Naive B cell (primary cell): Measurements from ENCODE around the gene POLR1D. TPM values are rescaled to one million over a fixed set of nuclear protein-coding genes. Genes with fewer than 3 reads are reported as not detected.
"Not testable (repeated sequence)": the region's sequence is repeated elsewhere in the genome, so short reads cannot be mapped to it uniquely, and the experiment has no call there.

ENCODE experiments used
- ATAC-seq, 2 donors: fragments of 150-1000 bp; cut with Tn5 transposase; 2 replicates each; pipeline ENCODE4 v1.10.0; 2021; ENCODE audit warnings: low read depth in 2 of 2, mild to moderate bottlenecking in 2 of 2, moderate library complexity in 2 of 2
- DNase-seq: peaks from one replicate; pipeline ENCODE4 v3.0.0; 2022
- H3K27ac Mint-ChIP-seq, 6 donors: one replicate each; pipeline ENCODE4 v1.8.0; 2020 to 2022; ENCODE audit warnings: mild to moderate bottlenecking in 6 of 6, mixed read lengths in 6 of 6, moderate library complexity in 5 of 6, inconsistent platforms in 2 of 6
- H3K27me3 Mint-ChIP-seq, 3 donors: one replicate each; pipeline ENCODE4 v1.8.0; 2021 to 2022; ENCODE audit warnings: mixed read lengths in 3 of 3, mild to moderate bottlenecking in 1 of 3
- H3K36me3 Mint-ChIP-seq, 2 donors: one replicate each; pipeline ENCODE4 v1.8.0; 2020 to 2022; ENCODE audit warnings: mixed read lengths in 2 of 2, inconsistent platforms in 1 of 2, mild to moderate bottlenecking in 1 of 2
- H3K4me1 Mint-ChIP-seq, 3 donors: one replicate each; pipeline ENCODE4 v1.8.0; 2020 to 2022; ENCODE audit warnings: mixed read lengths in 3 of 3, inconsistent platforms in 1 of 3, mild to moderate bottlenecking in 1 of 3, moderate library complexity in 1 of 3
- H3K4me3 Mint-ChIP-seq, 8 donors: one replicate each; pipeline ENCODE4 v1.8.0; 2020 to 2022; ENCODE audit warnings: mild to moderate bottlenecking in 8 of 8, mixed read lengths in 8 of 8, moderate library complexity in 8 of 8, inconsistent platforms in 2 of 8
- H3K9me3 Mint-ChIP-seq, 7 donors: one replicate each; pipeline ENCODE4 v1.8.0; 2020 to 2022; ENCODE audit warnings: mixed read lengths in 7 of 7, mild to moderate bottlenecking in 5 of 7, inconsistent platforms in 2 of 7, moderate library complexity in 1 of 7
- polyA plus RNA-seq, 6 donors: library from polyadenylated mRNA; unstranded; fragments of 300-500 nt; fragmentation: Illumina TruSeq; gene quantifications; one replicate each; pipeline ENCODE4 v1.2.3, GENCODE V29; 2021; ENCODE audit warnings: low read depth in 6 of 6

Gene POLR1D
- polyA plus RNA-seq, 6 donors from 2014 or later: 106 to 149 (median 130) TPM

DNA sequence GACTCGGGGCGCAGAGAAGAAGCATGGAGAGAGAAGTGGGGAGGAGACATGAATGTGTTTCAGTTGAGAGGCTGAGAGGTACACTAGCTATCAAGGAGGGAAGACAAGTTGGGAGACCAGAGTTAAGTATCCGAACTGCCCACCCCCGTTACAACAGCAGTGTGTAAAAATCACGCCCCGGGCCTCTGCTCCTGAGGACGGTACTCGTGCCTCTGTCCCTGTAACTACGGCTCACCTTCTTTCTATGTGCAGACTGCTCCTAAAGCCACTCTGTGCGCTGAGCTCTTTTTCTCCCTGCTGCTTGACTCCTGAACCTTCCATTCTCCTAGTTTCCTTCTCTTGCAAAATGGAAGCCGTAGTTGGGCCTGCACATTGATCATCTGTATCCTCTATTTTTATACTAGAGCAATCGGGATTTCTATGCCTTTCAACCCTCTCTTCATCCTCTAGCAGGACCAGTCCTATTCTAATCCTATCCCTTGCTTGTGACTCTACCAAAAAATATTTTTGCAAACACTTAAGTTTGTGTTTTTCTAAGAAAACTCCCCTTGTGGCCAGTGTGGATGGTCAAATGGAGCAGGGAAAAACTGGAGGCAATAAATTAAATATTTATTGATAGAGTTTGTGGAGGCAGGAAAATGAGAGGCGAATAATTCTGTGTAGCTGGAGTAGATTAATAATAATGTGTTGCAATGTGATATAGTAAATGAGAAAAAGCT is 569 bp downstream of the POLR1D start:
- ATAC-seq (no peak), DNase-seq (no peak)
- Mint-ChIP-seq H3K27ac (peak overlapping the region; percentile 61 to 98 (median 94)), H3K36me3 (peaks cover 0 to 13% of the 10 kb centered on the region in 2 donors), H3K27me3 (no peaks in the 10 kb centered on the region), H3K4me3 (peak overlapping the region; percentile 80 to 99 (median 92)), H3K9me3 (no peaks in the 10 kb centered on the region), H3K4me1 (peaks cover 59 to 65% (median 63%) of the 10 kb centered on the region in 3 donors)

- no peak for ATAC-seq
- H3K9me3 Mint-ChIP-seq: no peaks in the 10 kb centered on the region
- no peak for DNase-seq
- peaks cover 58 to 65% (median 63%) of the 10 kb centered on the region in 3 donors for H3K4me1 Mint-ChIP-seq
- peak overlapping the region in 4 of 6 donors; percentile 44 to 98 (median 91) for H3K27ac Mint-ChIP-seq
- no peaks in the 10 kb centered on the region for H3K27me3 Mint-ChIP-seq
- peaks cover 0 to 13% of the 10 kb centered on the region in 2 donors for H3K36me3 Mint-ChIP-seq
- H3K4me3 Mint-ChIP-seq: peak overlapping the region in 5 of 8 donors; percentile 88 to 99 (median 93)
Measured at GRCh38 chr13:27622881-27623280, 1.2 kb downstream of the POLR1D start.

DNA sequence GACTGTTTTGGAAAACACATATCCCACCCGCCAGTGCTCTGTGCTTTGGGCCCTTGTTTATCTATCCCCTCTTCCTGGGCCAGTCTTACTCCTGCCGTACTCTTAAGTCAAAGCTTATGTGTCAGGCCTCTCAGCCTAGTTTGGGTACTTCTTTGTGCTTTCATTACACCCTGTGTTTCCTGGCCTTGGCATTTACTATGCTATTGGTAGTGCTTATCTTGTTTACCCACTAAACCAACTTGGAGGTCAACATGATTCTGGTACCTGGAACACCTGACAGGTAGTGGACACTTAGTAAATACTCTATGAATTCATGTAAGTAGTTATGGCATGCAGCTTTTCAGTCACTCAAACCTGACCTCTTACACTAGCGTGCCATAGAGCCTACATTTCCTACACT is 2.4 kb downstream of the POLR1D start:
- Mint-ChIP-seq H3K27me3 (no peaks in the 10 kb centered on the region), H3K4me1 (peaks cover 57 to 65% (median 60%) of the 10 kb centered on the region in 3 donors), H3K4me3 (peak overlapping the region in 3 of 8 donors; percentile 45 to 99 (median 71)), H3K9me3 (no peaks in the 10 kb centered on the region), H3K27ac (no peak overlapping the region), H3K36me3 (peaks cover 0 to 13% of the 10 kb centered on the region in 2 donors)
- no peak for ATAC-seq
- DNase-seq: no peak

DNA sequence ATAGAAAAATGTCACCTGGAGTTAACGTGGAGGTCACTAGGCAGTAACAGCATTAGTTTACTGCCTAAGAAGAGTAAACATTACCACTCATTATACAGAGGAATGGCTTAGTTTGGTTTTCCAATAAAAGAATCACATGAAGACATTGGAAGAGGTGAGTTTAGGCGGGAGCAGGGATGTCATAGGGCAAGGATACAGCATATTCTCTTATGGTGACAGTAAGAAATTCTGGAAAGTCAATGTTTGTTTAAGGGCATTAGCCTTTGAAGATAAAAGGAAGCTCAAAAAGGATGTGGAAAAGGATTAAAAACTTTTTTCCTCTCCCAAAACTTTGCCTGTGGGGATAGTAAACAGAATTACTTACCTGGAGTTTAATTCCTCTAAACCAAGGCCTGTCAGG is 4.1 kb downstream of the POLR1D start:
- H3K4me3 Mint-ChIP-seq: peak overlapping the region in 1 of 8 donors; percentile 4
- H3K36me3 Mint-ChIP-seq: peaks cover 0 to 13% of the 10 kb centered on the region in 2 donors
- no peaks in the 10 kb centered on the region for H3K27me3 Mint-ChIP-seq
- H3K9me3 Mint-ChIP-seq: no peaks in the 10 kb centered on the region
- no peak for ATAC-seq
- H3K4me1 Mint-ChIP-seq: peaks cover 54 to 56% (median 55%) of the 10 kb centered on the region in 3 donors
- peak overlapping the region in 1 of 6 donors; percentile 25 for H3K27ac Mint-ChIP-seq
- DNase-seq: no peak

- Mint-ChIP-seq H3K4me1 (peaks cover 56 to 67% (median 59%) of the 10 kb centered on the region in 3 donors), H3K27ac (peak overlapping the region in 1 of 6 donors; percentile 14), H3K27me3 (no peaks in the 10 kb centered on the region), H3K9me3 (no peaks in the 10 kb centered on the region), H3K4me3 (no peak overlapping the region), H3K36me3 (peaks cover 0 to 13% of the 10 kb centered on the region in 2 donors)
- ATAC-seq: no peak
- DNase-seq: no peak
Measured at GRCh38 chr13:27627380-27627779, 5.7 kb downstream of the POLR1D start.

- Mint-ChIP-seq H3K9me3 (no peaks in the 10 kb centered on the region), H3K36me3 (peaks cover 0 to 13% of the 10 kb centered on the region in 2 donors), H3K4me3 (no peak overlapping the region), H3K27me3 (no peaks in the 10 kb centered on the region), H3K4me1 (peaks cover 55 to 60% (median 57%) of the 10 kb centered on the region in 3 donors), H3K27ac (peak overlapping the region in 1 of 6 donors; percentile 14)
- DNase-seq (no peak), ATAC-seq (no peak)
Measured at GRCh38 chr13:27628081-27628480, 6.4 kb downstream of the POLR1D start.

- ATAC-seq, H3K9me3 Mint-ChIP-seq, DNase-seq, H3K27me3 Mint-ChIP-seq, H3K27ac Mint-ChIP-seq: not testable (repeated sequence)
- H3K4me1 Mint-ChIP-seq: peaks cover 49 to 54% (median 50%) of the 10 kb centered on the region in 3 donors
- H3K36me3 Mint-ChIP-seq: peaks cover 0 to 13% of the 10 kb centered on the region in 2 donors
- peak overlapping the region in 1 of 8 donors; percentile 32 for H3K4me3 Mint-ChIP-seq
Measured at GRCh38 chr13:27628766-27629165, 7.1 kb downstream of the POLR1D start.

- ATAC-seq (no peak), DNase-seq (no peak)
- Mint-ChIP-seq H3K4me3 (no peak overlapping the region), H3K27me3 (no peaks in the 10 kb centered on the region), H3K36me3 (no peaks in the 10 kb centered on the region), H3K9me3 (no peaks in the 10 kb centered on the region), H3K4me1 (peaks cover 36 to 41% (median 39%) of the 10 kb centered on the region in 3 donors), H3K27ac (no peak overlapping the region)
Measured at GRCh38 chr13:27631156-27631555, 9.5 kb downstream of the POLR1D start.

DNA sequence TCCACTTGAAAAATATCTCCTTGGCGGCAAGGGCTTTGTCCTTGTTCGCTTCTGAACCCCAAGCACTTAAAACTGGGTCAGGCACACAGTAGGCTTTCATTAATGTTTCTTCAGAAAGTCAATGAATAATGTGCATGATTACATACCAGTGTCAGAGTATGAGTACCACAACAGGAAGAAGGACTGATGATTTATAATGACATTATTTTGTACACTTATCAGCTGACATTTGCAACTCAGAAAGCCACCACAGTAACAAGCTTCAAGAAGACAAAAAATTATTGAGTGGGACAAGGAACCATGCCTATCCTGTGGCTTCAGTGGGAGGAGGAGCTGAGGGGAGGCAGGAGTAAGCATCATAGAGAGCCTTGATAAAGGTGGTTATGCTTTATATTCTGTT is 10.0 kb downstream of the POLR1D start:
- Mint-ChIP-seq H3K27ac (no peak overlapping the region), H3K36me3 (no peaks in the 10 kb centered on the region), H3K9me3 (no peaks in the 10 kb centered on the region), H3K4me3 (no peak overlapping the region), H3K4me1 (peaks cover 36 to 39% (median 37%) of the 10 kb centered on the region in 3 donors), H3K27me3 (no peaks in the 10 kb centered on the region)
- DNase-seq: no peak
- ATAC-seq: no peak

DNA sequence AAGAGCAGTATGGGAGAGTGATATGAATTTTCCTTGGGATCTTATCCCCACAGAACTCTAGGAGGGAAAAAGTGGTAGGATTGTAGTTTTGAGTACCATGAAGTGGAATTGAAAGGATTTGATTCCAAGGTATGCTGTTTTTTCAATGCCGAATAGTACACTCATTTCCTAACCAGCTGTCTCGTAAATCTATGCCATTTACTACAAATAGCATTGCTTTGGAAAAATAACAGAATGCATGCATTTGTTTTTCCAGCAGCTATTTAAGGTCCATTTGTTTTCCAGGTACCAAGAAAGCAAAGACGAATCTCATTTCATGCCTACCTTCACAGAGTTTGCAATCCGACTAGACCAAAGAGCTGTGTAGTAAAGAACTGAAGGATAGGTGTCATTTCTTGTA is 10.5 kb downstream of the POLR1D start:
- no peak for ATAC-seq
- Mint-ChIP-seq H3K4me1 (peaks cover 31 to 42% (median 39%) of the 10 kb centered on the region in 3 donors), H3K36me3 (no peaks in the 10 kb centered on the region), H3K27me3 (no peaks in the 10 kb centered on the region), H3K9me3 (no peaks in the 10 kb centered on the region), H3K27ac (no peak overlapping the region), H3K4me3 (no peak overlapping the region)
- DNase-seq: no peak

- Mint-ChIP-seq H3K27ac (peak overlapping the region in 1 of 6 donors; percentile 40), H3K4me1 (peaks cover 26 to 39% (median 37%) of the 10 kb centered on the region in 3 donors), H3K36me3 (no peaks in the 10 kb centered on the region), H3K4me3 (no peak overlapping the region), H3K27me3 (no peaks in the 10 kb centered on the region), H3K9me3 (no peaks in the 10 kb centered on the region)
- no peak for ATAC-seq
- DNase-seq: no peak
Measured at GRCh38 chr13:27632648-27633047, 11.0 kb downstream of the POLR1D start.

DNA sequence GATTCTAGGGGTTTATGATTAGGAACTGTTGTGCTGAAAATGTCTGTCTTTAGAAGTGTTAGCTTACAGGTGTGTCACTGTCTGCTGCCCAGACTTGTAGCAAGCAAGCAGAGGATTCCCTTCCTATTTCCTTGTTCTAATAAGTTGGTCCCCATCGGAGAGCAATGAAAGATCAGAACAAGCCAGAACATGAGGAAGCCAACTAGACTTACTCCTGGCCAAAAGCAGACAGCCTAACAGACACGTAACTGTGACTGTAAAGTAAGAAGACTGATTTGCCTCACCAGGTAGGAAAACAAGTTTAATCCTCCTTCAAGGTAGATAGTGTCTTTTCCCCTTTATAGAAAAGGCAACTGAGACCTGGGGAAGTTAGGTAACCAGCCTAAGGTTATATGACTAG is 12.5 kb downstream of the POLR1D start:
- peaks cover 26 to 33% (median 32%) of the 10 kb centered on the region in 3 donors for H3K4me1 Mint-ChIP-seq

GRCh38 chr13:27634791-27635190 is 13.1 kb downstream of the POLR1D start:
- H3K4me3 Mint-ChIP-seq: peak overlapping the region in 1 of 8 donors; percentile 28
- peaks cover 30 to 36% (median 35%) of the 10 kb centered on the region in 3 donors for H3K4me1 Mint-ChIP-seq
- peaks cover 0 to 5% of the 10 kb centered on the region in 2 donors for H3K36me3 Mint-ChIP-seq
- H3K27me3 Mint-ChIP-seq: no peaks in the 10 kb centered on the region
- H3K27ac Mint-ChIP-seq: no peak overlapping the region
- no peak for DNase-seq
- no peak for ATAC-seq
- H3K9me3 Mint-ChIP-seq: no peaks in the 10 kb centered on the region

More for the DNA sequence above, 12.5 kb downstream of the POLR1D start:
- DNase-seq: no peak
- ATAC-seq: no peak
- Mint-ChIP-seq H3K9me3 (no peaks in the 10 kb centered on the region), H3K4me3 (no peak overlapping the region), H3K27ac (peak overlapping the region in 2 of 6 donors; percentile 10 to 45), H3K27me3 (no peaks in the 10 kb centered on the region), H3K36me3 (peaks cover 0 to 5% of the 10 kb centered on the region in 2 donors)

GRCh38 chr13:27635266-27635665 is 13.6 kb downstream of the POLR1D start:
- peaks cover 34 to 40% (median 36%) of the 10 kb centered on the region in 3 donors for H3K4me1 Mint-ChIP-seq
- H3K27me3 Mint-ChIP-seq: no peaks in the 10 kb centered on the region
- ATAC-seq (peak in 1 of 2 donors; percentile 52), DNase-seq (no peak)
- H3K27ac Mint-ChIP-seq: peak overlapping the region in 1 of 6 donors; percentile 63
- no peak overlapping the region for H3K4me3 Mint-ChIP-seq
- H3K36me3 Mint-ChIP-seq: peaks cover 0 to 5% of the 10 kb centered on the region in 2 donors
- no peaks in the 10 kb centered on the region for H3K9me3 Mint-ChIP-seq
